HG02610 (cell line): ENCODE measurements around the gene METTL25.
A peak's percentile ranks its signal among the peaks of the same experiment; 100 is the strongest.
"Not testable (repeated sequence)": the region's sequence is repeated elsewhere in the genome, so short reads cannot be mapped to it uniquely, and the experiment has no call there.

Experiments used
- ATAC-seq: cut with Tn5 transposase; IDR thresholded peaks from one replicate; pipeline ENCODE4 v1.9.1; 2021; ENCODE audit warnings: mild to moderate bottlenecking, moderate library complexity; ENCODE audit not compliant: unreplicated experiment

Gene METTL25

DNA sequence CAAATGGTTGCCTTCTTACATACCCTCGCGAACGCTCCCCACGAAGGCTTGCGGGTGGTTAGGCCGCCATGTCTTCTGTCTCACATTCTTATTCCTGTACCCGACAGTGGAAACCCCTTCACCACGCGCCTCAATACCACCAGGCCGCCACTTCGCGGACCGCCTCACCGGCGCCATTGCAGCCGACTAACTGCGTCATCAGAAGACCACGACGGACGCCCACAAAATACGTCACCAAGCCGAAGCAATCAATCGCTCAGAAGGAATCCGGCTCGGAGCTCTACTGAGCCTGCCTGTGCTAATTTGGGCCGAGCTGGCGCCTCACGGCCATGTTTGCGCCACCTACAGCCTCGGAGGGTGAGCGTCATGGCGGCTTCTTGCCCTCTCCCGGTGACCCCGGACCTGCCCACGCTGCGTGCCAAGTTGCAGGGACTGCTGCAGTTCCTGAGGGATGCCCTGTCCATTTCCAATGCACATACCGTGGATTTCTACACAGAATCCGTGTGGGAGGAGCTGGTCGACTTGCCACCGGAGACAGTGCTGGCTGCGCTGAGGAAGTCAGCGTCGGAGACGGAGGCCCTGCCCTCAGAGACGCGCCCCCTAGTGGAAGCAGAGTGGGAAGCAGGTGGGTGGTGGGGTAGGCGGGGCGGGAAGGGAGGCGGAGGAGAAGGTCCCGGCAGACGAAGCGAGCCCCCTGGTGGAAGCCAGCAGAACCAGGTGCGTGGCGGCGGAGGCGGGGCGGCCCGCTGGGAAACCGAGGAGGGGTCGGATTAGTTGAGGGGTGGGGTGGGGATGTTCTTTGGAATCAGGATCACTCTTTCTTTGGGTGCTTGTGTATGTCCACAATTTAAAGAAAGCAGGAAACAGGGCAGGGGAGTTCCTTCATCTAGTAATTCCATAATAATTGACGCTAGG, at the start of gene METTL25, which contains the start of gene CCDC59:
Gene METTL25 (plus strand): TSS at position 330 of the 915 bp plus-strand sequence. CDS start 37 bp downstream, at position 367.
Gene CCDC59 (minus strand): TSS at position 188 of the 915 bp plus-strand sequence. CDS start 11 bp downstream, at position 177.
- ATAC-seq: peak; percentile 94

DNA sequence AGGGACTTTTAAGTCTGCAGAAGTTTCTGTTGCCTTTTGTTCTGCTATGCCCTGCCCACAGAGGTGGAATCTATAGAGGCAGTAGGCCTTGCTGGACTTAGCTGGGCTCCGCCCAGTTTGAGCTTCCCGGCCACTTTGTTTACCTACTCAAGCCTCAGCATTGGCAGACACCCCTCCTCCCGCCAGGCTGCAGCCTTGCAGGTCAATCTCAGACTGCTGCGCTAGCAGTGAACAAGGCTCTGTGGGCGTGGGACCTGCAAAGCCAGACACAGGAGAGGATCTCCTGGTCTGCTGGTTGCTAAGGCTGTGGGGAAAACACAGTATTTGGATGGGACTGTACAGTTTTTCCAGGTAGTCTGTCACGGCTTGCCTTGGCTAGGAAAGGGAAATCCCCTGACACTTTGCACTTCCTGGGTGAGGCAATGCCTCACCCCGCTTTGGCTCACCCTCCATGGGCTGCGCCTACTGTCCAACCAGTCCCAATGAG, 43.9 kb upstream of the METTL25 start:
- no peak for ATAC-seq

DNA sequence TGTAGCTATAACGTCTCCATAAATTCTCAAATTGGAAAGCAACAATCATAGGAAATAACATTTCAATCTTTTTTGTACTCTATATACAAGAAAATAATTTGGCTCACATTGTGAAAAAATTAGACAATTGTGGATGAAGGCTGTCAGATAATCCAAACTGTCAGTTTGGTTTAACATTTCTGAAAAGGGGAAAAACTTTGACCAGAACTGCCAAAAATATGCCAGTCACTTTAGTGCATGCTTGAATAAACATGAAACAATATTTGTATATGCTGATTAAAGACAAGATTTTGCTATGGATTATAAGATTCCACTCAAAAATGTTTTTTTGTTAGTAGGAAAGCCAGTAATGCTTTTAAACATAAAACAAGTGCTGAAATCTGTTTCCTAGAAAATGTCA, 39.1 kb upstream of the METTL25 start:
- no peak for ATAC-seq

DNA sequence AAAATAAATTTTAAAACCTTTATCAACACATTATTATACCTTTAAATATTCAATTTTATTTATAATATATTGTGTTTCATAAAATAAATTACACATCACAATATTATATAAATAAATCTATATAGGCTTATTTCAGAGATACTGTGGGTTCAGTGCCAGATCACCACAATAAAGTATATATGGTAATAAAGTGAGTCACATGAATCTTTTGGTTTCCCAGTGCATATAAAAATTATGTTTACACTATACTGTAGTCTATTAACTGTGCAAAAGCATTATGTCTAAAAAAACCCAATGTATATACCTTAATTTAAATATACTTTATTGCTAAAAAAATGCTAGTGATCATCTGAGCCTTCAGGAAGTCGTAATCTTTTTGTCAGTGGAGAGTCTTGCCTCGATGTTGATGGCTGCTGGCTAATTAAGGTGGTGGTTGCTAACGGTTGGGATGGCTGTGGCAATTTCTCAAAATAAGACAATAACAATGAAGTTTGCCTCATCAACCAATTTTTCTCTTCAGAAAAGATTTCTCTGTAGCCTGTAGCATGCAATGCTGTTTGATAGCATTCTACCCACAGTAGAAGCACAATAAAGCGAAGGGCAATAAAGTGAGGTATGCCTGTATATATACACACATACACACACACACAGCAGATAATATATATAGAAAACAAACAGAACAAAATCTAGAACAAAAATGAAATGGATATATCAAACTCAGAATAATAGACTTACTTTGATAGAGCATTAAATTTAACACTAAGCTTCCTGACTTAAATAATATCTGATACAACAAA, 32.6 kb upstream of the METTL25 start:
- ATAC-seq: no peak

- ATAC-seq: no peak
Observed at GRCh38 chr12:82326905-82327503, 31.3 kb upstream of the METTL25 start.

DNA sequence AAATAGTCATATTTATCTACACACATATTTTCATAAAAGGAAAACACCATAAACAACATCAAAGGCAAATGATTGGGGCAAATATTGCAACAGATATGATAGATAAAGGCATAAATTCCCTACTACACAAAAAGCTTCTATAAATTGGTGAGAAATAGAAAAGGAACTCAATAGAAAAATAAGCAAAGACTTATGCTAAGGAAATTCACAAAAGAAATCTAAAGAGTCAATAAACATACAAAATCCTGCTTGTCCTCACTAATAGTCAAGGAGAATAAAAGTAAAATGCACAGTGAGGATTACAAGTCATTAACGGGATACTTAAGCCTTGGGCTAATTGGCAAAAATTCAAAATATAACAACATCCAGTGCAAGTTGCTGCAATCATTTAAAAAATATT, 30.5 kb upstream of the METTL25 start:
- ATAC-seq: no peak

DNA sequence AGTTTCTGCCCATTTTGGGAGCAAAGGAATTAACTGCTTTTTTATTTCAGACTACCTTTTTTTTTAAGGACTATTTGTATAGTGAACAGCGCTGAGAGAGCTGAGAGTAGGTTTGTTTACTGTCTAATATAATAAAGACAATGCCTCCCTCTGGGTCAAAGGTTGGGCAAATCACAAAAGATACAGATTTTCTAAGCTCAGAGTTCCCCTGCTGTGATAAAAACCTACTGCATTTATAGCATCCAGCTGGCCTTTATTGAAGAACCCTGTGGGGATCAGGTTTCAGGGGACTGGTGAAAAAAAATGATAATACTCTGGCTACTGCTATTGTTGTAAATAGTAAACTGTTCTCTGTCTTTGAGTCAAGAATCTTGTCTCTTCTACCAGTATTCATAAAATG, 28.8 kb upstream of the METTL25 start:
- ATAC-seq: no peak

GRCh38 chr12:82350161-82350560, 8.2 kb upstream of the METTL25 start:
- no peak for ATAC-seq

- ATAC-seq: no peak
Observed at GRCh38 chr12:82351390-82351789, 6.9 kb upstream of the METTL25 start.

- ATAC-seq: no peak
Observed at GRCh38 chr12:82357340-82357739, 989 bp upstream of the METTL25 start.

DNA sequence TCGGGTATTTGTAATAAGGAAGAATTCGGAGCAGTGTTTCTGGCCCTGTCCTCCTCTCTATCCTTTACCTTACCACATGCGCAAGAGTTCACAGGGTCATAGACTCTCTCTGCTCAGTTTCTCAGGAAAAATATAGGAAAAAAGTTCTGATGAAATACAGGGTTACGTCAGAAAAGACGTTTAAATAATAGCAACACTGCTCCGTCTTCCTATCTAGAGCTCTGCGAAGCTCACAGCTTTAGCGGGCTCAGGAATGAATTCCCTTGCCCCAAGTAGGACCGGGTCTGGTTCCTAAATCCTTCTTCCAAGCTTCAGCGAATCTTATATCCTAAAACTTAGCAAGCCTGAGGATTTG, 507 bp upstream of the METTL25 start:
- ATAC-seq: no peak

- ATAC-seq: no peak
Observed at GRCh38 chr12:82359115-82359478, 768 bp downstream of the METTL25 start.

- ATAC-seq: not testable (repeated sequence)
Observed at GRCh38 chr12:82360834-82361233, 2.5 kb downstream of the METTL25 start.

- no peak for ATAC-seq
Observed at GRCh38 chr12:82361461-82361915, 3.2 kb downstream of the METTL25 start.

DNA sequence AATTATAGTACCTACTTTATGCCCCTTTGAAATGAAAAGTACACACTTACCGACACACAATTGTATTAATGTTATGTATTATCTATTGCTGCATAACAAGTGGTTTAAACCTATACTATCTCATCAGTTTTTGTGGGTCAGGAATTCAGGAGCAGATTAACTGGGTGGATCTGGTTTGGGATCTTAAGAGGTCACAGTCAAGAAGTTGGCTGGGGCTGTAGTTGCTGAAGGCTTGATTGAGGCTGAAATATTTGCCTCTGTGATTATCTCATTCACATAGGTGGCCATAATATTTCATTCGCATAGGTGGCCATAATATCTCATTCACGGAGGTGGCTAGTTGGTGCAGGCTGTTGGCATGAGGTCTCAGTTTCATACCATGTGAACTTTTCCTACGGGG, 5.7 kb downstream of the METTL25 start:
- no peak for ATAC-seq

DNA sequence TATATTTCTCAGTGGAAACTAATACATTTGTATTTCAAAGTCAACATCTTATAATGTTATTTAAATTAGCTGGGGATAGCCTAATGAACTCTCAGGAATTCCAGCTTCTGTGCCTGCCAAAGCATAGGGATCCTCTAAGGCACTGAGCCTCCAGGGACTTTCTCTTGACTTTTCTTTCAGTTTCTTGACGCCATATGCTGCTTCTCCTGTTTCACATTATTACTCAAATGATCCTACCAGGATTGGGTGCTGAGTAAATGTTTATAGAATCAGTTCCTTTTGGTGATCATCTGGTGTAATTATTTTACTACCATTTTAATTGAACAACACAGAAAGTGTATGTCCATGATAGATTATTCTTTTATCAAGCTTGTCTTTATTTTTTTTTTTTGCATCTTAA, 7.9 kb downstream of the METTL25 start:
- ATAC-seq: peak; percentile 60

DNA sequence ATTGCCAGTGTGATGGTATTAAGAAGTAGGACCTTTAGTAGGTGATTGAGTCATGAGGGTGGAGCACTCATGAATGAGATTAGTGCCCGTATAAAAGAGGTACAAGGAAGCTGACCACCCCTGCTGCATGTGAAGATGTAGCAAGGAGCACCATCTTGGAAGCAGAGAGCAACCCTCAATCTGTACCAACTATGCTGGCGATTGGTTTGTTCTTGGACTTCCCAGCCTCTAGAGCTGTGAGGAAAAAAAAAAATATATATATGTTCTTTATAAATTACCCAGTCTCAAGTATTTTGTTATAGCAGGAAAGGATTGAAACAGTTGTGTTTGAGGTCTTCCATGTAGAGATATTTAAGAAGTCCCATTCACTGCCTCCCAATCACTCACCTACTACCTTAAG, 16.9 kb downstream of the METTL25 start:
- no peak for ATAC-seq

- ATAC-seq: peak; percentile 89
Observed at GRCh38 chr12:82378997-82379396, 20.7 kb downstream of the METTL25 start.

- ATAC-seq: no peak
Observed at GRCh38 chr12:82383930-82384552, 25.7 kb downstream of the METTL25 start.

- ATAC-seq: no peak
Observed at GRCh38 chr12:82398879-82399278, 40.5 kb downstream of the METTL25 start.

- ATAC-seq: no peak
Observed at GRCh38 chr12:82400819-82401218, 42.5 kb downstream of the METTL25 start.
